CD14-positive monocyte (primary cell): ENCODE data around the gene NAB1. TPM values are rescaled to one million over a fixed set of nuclear protein-coding genes. Genes with fewer than 3 reads are reported as not detected.

Source experiments
- DNase-seq, 3 donors: peaks; one replicate each; pipeline ENCODE4 v3.0.0-alpha.2; 2011 to 2022
- H2AFZ ChIP-seq: 2 replicates; pipeline ENCODE4 v1.6.0; 2012; ENCODE audit warnings: mild to moderate bottlenecking, low read depth, low read length, inconsistent platforms; ENCODE audit not compliant: insufficient read depth, poor library complexity, severe bottlenecking
- H3K27ac ChIP-seq, 2 donors: 1 replicate in 1 of 2; 2 replicates in 1 of 2; pipeline ENCODE4 v1.5.1; 2012 to 2013; ENCODE audit warnings: low read length in 2 of 2, control low read depth in 1 of 2, inconsistent platforms in 1 of 2, low read depth in 1 of 2, mild to moderate bottlenecking in 1 of 2
- H3K27me3 ChIP-seq, 2 donors: one replicate each; pipeline versions ENCODE4 v1.6.0 to v1.6.1; 2011 to 2013; ENCODE audit warnings: low read length in 2 of 2; ENCODE audit not compliant: control insufficient read depth in 2 of 2, insufficient read depth in 2 of 2
- H3K36me3 ChIP-seq, 2 donors: replicated peaks in 1 of 2; 1 replicate in 1 of 2; 2 replicates in 1 of 2; pipeline versions ENCODE4 v1.5.1 to v1.6.1; 2012 to 2013; ENCODE audit warnings: low read length in 2 of 2, control low read depth in 1 of 2, inconsistent platforms in 1 of 2, mild to moderate bottlenecking in 1 of 2; ENCODE audit not compliant: insufficient read depth in 2 of 2, control insufficient read depth in 1 of 2
- H3K4me1 ChIP-seq, 2 donors: 1 replicate in 1 of 2; 2 replicates in 1 of 2; pipeline versions ENCODE4 v1.5.1 to v1.6.1; 2012 to 2013; ENCODE audit warnings: low read length in 2 of 2, control low read depth in 1 of 2, inconsistent platforms in 1 of 2, mild to moderate bottlenecking in 1 of 2, moderate library complexity in 1 of 2; ENCODE audit not compliant: insufficient read depth in 2 of 2, control insufficient read depth in 1 of 2
- H3K4me2 ChIP-seq: replicated peaks from 2 replicates; pipeline ENCODE3; 2012; ENCODE audit warnings: low read length, moderate library complexity, mild to moderate bottlenecking; ENCODE audit not compliant: poor library complexity, severe bottlenecking; ENCODE audit errors: extremely low read depth
- H3K4me3 ChIP-seq, 3 experiments: fragments of 200-600 bp in 1 of 3; sonication (generic) in 1 of 3; replicated peaks in 1 of 3; 1 replicate in 2 of 3; 2 replicates in 1 of 3; pipeline ENCODE4 v1.5.1; 2011 to 2013; ENCODE audit warnings: low read length in 3 of 3, mild to moderate bottlenecking in 3 of 3, control low read depth in 2 of 3, low read depth in 2 of 3, inconsistent platforms in 1 of 3, moderate library complexity in 1 of 3
- H3K79me2 ChIP-seq: 2 replicates; pipeline ENCODE4 v1.6.0; 2012; ENCODE audit warnings: mild to moderate bottlenecking, control low read depth, inconsistent platforms, low read length, moderate library complexity; ENCODE audit not compliant: insufficient read depth
- H3K9ac ChIP-seq: 2 replicates; pipeline ENCODE4 v1.6.0; 2017; ENCODE audit warnings: low read length, mild to moderate bottlenecking; ENCODE audit not compliant: insufficient read depth, poor library complexity, severe bottlenecking
- H3K9me3 ChIP-seq, 2 donors: replicated peaks in 1 of 2; 1 replicate in 1 of 2; 2 replicates in 1 of 2; pipeline versions ENCODE4 v1.5.1 to v1.6.1; 2012 to 2013; ENCODE audit warnings: low read length in 2 of 2, control low read depth in 1 of 2; ENCODE audit not compliant: control insufficient read depth in 1 of 2, insufficient read depth in 1 of 2
- H4K20me1 ChIP-seq: 2 replicates; pipeline ENCODE4 v1.6.0; 2012; ENCODE audit warnings: mild to moderate bottlenecking, low read length, control low read depth, moderate library complexity; ENCODE audit not compliant: insufficient read depth
- H3K27ac Mint-ChIP-seq, 7 donors: one replicate each; pipeline ENCODE4 v1.8.0; 2020; ENCODE audit warnings: mild to moderate bottlenecking in 7 of 7, mixed read lengths in 7 of 7, moderate library complexity in 6 of 7, inconsistent platforms in 2 of 7
- H3K27me3 Mint-ChIP-seq, 3 donors: one replicate each; pipeline ENCODE4 v1.8.0; 2021 to 2022; ENCODE audit warnings: low read depth in 3 of 3, mild to moderate bottlenecking in 3 of 3, mixed read lengths in 3 of 3, moderate library complexity in 3 of 3, inconsistent platforms in 1 of 3
- H3K36me3 Mint-ChIP-seq, 2 donors: one replicate each; pipeline ENCODE4 v1.8.0; 2020; ENCODE audit warnings: mixed read lengths in 2 of 2, inconsistent platforms in 1 of 2, mild to moderate bottlenecking in 1 of 2
- H3K4me1 Mint-ChIP-seq: one replicate; pipeline ENCODE4 v1.8.0; 2020; ENCODE audit warnings: mild to moderate bottlenecking, mixed read lengths
- H3K4me3 Mint-ChIP-seq, 2 donors: one replicate each; pipeline ENCODE4 v1.8.0; 2020; ENCODE audit warnings: mild to moderate bottlenecking in 2 of 2, mixed read lengths in 2 of 2, moderate library complexity in 1 of 2
- H3K9me3 Mint-ChIP-seq, 7 donors: one replicate each; pipeline ENCODE4 v1.8.0; 2020 to 2022; ENCODE audit warnings: mixed read lengths in 7 of 7, mild to moderate bottlenecking in 6 of 7, moderate library complexity in 6 of 7, inconsistent platforms in 2 of 7
- WGBS: methylation state at CpG from one replicate; pipeline ENCODE4 v1.1.5; 2013; ENCODE audit warnings: missing lambda C conversion rate; ENCODE audit not compliant: insufficient coverage; 5-methylcytosine and 5-hydroxymethylcytosine counted together
- intact Hi-C, 2 donors: fragments of 100-400 bp; cut with micrococcal nuclease; formaldehyde crosslinking; loops; one replicate each; pipeline versions ENCODE4 v1.15.0 to v1.15.1; 2023
- polyA plus RNA-seq, 3 donors: library from polyadenylated mRNA; depleted of rRNA in 1 of 3; unstranded in 2 of 3; stranded (reverse) in 1 of 3; fragments of 300-500 nt in 2 of 3; fragments of >200 nt in 1 of 3; fragmentation: Illumina TruSeq in 2 of 3; gene quantifications; 1 replicate in 2 of 3; 2 replicates in 1 of 3; pipeline ENCODE4 v1.2.3, GENCODE V29; 2012 to 2021
- TF ChIP-seq, protein P1 (sequence below): fragments of 200-600 bp; IDR thresholded peaks from one replicate; pipeline ENCODE4 v1.8.0; 2022; ENCODE audit warnings: antibody characterized with exemption, mild to moderate bottlenecking

Gene NAB1
- polyA plus RNA-seq, 3 donors, result 2.9 to 15.5 (median 3.1) TPM

DNA sequence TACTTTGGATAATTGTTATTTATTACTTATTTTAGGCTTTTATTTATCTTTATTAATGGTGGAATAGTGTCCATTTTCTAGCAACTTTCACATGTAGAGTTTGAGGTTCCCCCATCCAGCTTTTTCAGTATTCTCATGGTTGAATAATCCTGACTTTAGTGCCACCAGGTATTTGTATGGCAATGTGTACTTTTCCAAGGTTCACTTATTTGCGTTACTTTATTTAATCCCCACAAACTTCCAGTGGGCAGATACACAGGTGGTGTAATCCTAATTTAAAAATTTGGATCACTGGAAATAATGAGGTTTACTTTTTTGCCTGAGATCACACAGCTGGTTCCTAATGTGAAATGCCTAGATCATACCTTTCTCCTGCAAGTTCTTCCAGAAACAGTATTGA, 30.5 kb downstream of the NAB1 start:
- H3K27ac Mint-ChIP-seq, result peak overlapping the region in 5 of 7 donors; percentile 60 to 85 (median 74)
- Histone ChIP-seq H3K36me3 (peaks cover 27 to 65% of the 10 kb centered on the region in 2 donors), H3K9ac (no peak overlapping the region), H3K27me3 (no peaks in the 10 kb centered on the region), H3K9me3 (no peaks in the 10 kb centered on the region), H3K79me2 (no peaks in the 10 kb centered on the region), H2AFZ (no peak overlapping the region), H3K4me3 (no peak overlapping the region), H3K4me2 (no peak overlapping the region), H3K4me1 (no peaks in the 10 kb centered on the region), H4K20me1 (peaks cover 10% of the 10 kb centered on the region), H3K27ac (peak overlapping the region in 1 of 2 donors; percentile 39)
- no CpG with 5 or more reads among the region's 1 CpG for WGBS
- TF ChIP-seq, protein P1, sequence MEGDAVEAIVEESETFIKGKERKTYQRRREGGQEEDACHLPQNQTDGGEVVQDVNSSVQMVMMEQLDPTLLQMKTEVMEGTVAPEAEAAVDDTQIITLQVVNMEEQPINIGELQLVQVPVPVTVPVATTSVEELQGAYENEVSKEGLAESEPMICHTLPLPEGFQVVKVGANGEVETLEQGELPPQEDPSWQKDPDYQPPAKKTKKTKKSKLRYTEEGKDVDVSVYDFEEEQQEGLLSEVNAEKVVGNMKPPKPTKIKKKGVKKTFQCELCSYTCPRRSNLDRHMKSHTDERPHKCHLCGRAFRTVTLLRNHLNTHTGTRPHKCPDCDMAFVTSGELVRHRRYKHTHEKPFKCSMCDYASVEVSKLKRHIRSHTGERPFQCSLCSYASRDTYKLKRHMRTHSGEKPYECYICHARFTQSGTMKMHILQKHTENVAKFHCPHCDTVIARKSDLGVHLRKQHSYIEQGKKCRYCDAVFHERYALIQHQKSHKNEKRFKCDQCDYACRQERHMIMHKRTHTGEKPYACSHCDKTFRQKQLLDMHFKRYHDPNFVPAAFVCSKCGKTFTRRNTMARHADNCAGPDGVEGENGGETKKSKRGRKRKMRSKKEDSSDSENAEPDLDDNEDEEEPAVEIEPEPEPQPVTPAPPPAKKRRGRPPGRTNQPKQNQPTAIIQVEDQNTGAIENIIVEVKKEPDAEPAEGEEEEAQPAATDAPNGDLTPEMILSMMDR, result no peak
- H3K36me3 Mint-ChIP-seq, result peaks cover 42 to 51% of the 10 kb centered on the region in 2 donors
- intact Hi-C loops, result no loop called here
- no peak overlapping the region for H3K4me3 Mint-ChIP-seq
- H3K27me3 Mint-ChIP-seq, result no peaks in the 10 kb centered on the region
- H3K4me1 Mint-ChIP-seq, result peaks cover 16% of the 10 kb centered on the region
- DNase-seq, result no peak
- H3K9me3 Mint-ChIP-seq, result peaks cover 0 to 4% (median 0%) of the 10 kb centered on the region in 7 donors

- H4K20me1 ChIP-seq, result peaks cover 10% of the 10 kb centered on the region
- Mint-ChIP-seq H3K27me3 (no peaks in the 10 kb centered on the region), H3K36me3 (peaks cover 42 to 49% of the 10 kb centered on the region in 2 donors), H3K4me1 (peaks cover 15% of the 10 kb centered on the region), H3K4me3 (no peak overlapping the region), H3K9me3 (peaks cover 0 to 4% (median 0%) of the 10 kb centered on the region in 7 donors), H3K27ac (peak overlapping the region; percentile 60 to 89 (median 74))
- H3K9ac ChIP-seq, result no peak overlapping the region
- H3K36me3 ChIP-seq, result peaks cover 26 to 65% of the 10 kb centered on the region in 2 donors
- no peaks in the 10 kb centered on the region for H3K27me3 ChIP-seq
- DNase-seq, result peak; percentile 17 to 48 (median 31)
- H3K27ac ChIP-seq, result peak overlapping the region in 1 of 2 donors; percentile 39
- H3K4me2 ChIP-seq, result no peak overlapping the region
- H2AFZ ChIP-seq, result no peak overlapping the region
- H3K9me3 ChIP-seq, result no peaks in the 10 kb centered on the region
- H3K79me2 ChIP-seq, result no peaks in the 10 kb centered on the region
- no peaks in the 10 kb centered on the region for H3K4me1 ChIP-seq
- 71% methylated on average over 5 of the region's 12 CpGs for WGBS
- intact Hi-C loops, result no loop called here
- TF ChIP-seq, protein P1, result peak; percentile 67
- no peak overlapping the region for H3K4me3 ChIP-seq
These were observed 31.1 kb downstream of the NAB1 start for GRCh38 chr2:190679813-190680591.
